ENCODE results near the gene TMEM59. TPM values are rescaled to one million over a fixed set of nuclear protein-coding genes. Genes with fewer than 3 reads are reported as not detected.
A peak's percentile ranks its signal among the peaks of the same experiment; 100 is the strongest.
"Not testable (repeated sequence)": the region's sequence is repeated elsewhere in the genome, so short reads cannot be mapped to it uniquely, and the experiment has no call there.

Gene TMEM59
- total RNA-seq, 2 experiments from 2014 or later, result 195 to 210 TPM

DNA sequence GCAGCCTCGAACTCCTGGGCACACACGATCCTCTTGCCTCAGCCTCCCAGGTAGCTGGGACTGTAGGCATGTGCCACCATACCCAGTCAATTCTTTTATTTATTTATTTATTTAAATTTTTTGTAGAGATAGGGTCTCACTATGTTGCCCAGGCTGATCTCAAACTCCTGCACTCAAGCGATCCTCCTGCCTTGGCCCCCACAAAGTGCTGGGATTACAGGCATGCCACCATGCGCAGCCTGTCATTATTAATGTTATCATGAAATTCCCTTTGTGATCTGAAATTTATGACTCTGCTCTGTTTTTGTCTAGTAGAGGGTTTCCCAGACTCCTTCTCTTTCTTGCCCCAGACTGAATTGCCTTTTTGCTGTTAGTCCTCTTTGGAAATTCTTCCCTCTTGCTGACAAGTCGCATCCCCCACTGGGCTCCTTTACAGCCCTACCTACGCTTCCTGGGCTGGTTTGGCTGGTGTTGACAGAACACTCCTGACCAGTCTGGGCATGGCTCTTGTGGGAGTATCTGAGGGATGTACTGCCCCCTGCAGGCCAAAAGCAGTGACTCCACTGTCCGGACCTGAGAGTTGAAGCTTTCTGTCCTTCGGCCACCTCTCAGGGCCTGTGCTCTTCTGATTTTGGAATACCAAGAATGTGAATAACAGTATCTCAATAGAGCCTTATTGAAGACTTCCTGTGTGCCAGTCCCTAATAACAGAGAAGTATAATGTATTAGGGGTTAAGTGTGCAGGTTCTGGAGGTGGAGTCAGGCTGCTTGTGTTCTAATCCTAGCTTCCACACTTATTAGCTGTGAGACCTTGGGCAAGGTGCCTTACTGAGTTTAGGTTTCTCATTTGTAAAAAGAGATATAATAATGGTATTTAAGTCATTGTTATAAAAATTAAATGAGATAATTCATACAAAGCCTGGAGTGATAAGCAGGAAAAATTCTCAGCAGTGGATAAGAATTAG, 28.6 kb upstream of the TMEM59 start:
- no peaks in the 10 kb centered on the region for H3K9me3 Mint-ChIP-seq
- H3K36me3 Mint-ChIP-seq (ENCODE audit: low read depth), result peaks cover 4% of the 10 kb centered on the region
- peak; percentile 64 for DNase-seq
- POLR2A ChIA-PET, result interaction anchor here (0.6 kb wide), 1 partner anchor 906 kb away, joined by 4 read pairs; no protein-coding TSS in a partner anchor
- no peak overlapping the region for H3K27ac Mint-ChIP-seq
- no peaks in the 10 kb centered on the region for H3K27me3 Mint-ChIP-seq
- no peak overlapping the region for H3K4me3 Mint-ChIP-seq
- H3K4me1 Mint-ChIP-seq, result peaks cover 7% of the 10 kb centered on the region
- CTCF ChIA-PET, result interaction anchor here (0.6 to 1.4 kb wide), 3 partner anchors 9 to 34 kb away, joined by 3 to 4 read pairs (median 3); no protein-coding TSS in a partner anchor

DNA sequence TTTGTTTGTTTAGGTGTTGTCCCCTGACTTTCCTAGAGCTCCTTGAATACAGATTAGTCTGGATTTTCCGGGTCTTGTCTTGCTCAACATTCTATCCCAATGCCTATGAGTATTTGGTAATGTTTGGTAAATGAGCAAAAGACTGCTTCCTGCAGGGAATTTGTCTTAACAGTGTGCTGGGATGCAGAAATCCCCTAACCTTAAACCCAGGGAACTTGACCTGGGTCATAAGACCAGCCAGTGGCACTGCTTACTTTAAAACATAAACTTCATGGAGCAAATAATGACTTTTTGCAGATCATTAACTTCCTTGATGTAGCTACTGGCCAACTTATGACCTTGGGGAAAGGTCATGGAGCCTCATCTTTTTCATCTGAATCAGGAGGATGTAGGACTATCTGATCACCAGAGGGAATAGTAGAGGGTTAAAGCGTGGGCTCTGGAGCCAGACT, 27.6 kb upstream of the TMEM59 start:
- no peak for DNase-seq
- no peaks in the 10 kb centered on the region for H3K9me3 Mint-ChIP-seq
- peaks cover 7% of the 10 kb centered on the region for H3K4me1 Mint-ChIP-seq
- no peaks in the 10 kb centered on the region for H3K27me3 Mint-ChIP-seq
- no peak overlapping the region for H3K4me3 Mint-ChIP-seq
- H3K36me3 Mint-ChIP-seq (ENCODE audit: low read depth), result peaks cover 4% of the 10 kb centered on the region
- POLR2A ChIA-PET, result no interaction called here
- CTCF ChIA-PET, result interaction anchor here (0.7 kb wide), 1 partner anchor 32 kb away, joined by 3 read pairs; no protein-coding TSS in a partner anchor
- no peak overlapping the region for H3K27ac Mint-ChIP-seq

DNA sequence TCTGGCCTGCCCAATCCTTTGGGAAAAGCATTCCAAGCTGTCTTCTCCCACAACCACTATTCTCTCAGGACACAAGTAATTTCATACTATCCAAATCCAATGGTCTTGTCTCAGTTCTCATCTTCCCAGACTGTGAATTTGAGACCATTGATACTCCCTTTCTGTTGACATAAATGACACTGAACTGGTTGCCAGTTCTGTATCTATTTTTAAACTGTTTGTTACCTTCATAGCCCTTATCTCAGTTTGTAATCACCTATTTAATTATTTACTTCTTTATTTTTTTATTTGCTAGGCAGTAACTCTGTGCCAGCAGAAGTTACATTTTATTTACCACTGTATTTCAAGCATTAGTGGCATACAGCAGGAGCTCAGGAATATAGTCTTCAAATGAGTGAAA, 24.4 kb upstream of the TMEM59 start:
- Mint-ChIP-seq H3K4me1 (peaks cover 7% of the 10 kb centered on the region), H3K36me3 (ENCODE audit: low read depth) (peaks cover 4% of the 10 kb centered on the region), H3K9me3 (no peaks in the 10 kb centered on the region), H3K4me3 (no peak overlapping the region), H3K27me3 (no peaks in the 10 kb centered on the region), H3K27ac (no peak overlapping the region)
- ChIA-PET POLR2A (interaction anchor here (0.6 kb wide), 1 partner anchor 493 kb away, joined by 3 read pairs; no protein-coding TSS in a partner anchor), CTCF (interaction anchor here (1.1 kb wide), 2 partner anchors 48 to 413 kb away, joined by 3 read pairs; no protein-coding TSS in a partner anchor)
- no peak for DNase-seq

DNA sequence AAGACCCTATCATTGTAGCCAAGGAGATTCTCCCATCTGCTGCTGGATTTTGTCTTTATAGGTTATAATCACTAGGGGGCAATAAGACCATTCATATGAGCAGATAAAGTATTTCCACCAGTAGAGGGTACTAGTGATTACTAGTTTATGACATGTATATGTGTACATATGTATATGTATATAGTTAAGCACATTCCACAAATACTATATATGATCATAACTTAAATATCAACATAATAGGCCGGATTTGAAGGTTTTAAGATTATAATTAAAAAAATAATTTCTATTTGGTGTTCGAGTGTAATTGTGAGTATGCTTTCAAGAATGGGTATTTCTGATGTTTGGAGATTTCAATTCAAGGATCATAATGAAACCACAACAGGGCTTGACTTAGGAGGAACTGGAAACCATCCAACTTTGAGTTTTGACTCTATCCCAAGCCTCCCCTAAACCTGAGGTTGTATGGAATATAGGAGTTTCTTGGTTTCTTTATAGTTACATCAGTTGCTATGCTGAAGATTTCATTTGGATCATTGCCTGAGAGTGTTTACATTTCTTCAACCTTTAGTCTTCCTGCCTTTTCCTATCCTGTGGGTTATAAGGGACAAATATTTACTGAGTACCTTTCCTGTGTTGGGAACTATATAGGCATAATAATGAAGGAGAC, 17.3 kb upstream of the TMEM59 start:
- Mint-ChIP-seq H3K4me1 (no peaks in the 10 kb centered on the region), H3K4me3 (no peak overlapping the region), H3K27ac (no peak overlapping the region), H3K27me3 (no peaks in the 10 kb centered on the region), H3K36me3 (ENCODE audit: low read depth) (peaks cover 14% of the 10 kb centered on the region), H3K9me3 (no peaks in the 10 kb centered on the region)
- POLR2A ChIA-PET, result no interaction called here
- CTCF ChIA-PET, result interaction anchor here (1.2 kb wide), 1 partner anchor 337 kb away, joined by 3 read pairs; no protein-coding TSS in a partner anchor
- no peak for DNase-seq

DNA sequence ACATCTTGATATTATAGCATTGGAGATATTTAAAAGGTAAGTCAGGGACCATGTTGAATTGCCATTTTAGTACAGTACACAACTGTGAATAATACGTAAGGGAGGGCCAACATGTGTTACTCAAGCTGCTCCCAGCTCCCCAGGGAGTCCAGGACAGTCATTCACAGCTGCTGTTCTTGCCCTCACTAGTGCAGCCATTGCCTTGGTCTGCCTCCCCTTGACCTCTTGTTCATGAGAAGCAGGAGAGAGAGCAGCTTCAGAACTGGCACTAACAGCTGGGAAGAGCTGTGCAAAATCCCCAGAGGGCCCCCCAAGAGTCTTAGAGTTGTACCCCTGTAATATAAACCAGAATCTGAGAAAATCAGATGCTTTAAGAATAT, 16.8 kb upstream of the TMEM59 start:
- Mint-ChIP-seq H3K4me1 (no peaks in the 10 kb centered on the region), H3K27me3 (no peaks in the 10 kb centered on the region), H3K36me3 (ENCODE audit: low read depth) (peaks cover 18% of the 10 kb centered on the region), H3K4me3 (no peak overlapping the region), H3K9me3 (no peaks in the 10 kb centered on the region), H3K27ac (no peak overlapping the region)
- CTCF ChIA-PET, result no interaction called here
- DNase-seq, result no peak
- POLR2A ChIA-PET, result no interaction called here

DNA sequence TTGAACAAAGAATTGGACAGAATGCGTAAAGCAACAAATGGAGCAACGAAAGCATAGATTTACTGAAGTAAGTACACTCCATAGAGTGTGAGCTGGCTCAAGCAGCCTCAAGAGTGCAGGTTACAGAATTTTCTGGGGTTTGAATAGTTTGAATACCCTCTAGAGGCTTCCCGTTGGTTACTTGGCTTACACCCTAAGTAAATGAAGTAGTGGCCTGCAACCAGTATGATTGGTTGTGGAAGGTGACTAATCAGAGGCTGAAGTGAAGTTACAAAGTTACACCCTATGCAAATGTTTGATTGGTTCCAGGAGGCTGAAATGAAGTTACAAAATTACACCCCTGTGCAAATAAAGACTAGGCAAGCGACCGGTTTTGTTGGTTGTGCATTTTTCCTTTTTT, 11.3 kb upstream of the TMEM59 start:
- POLR2A ChIA-PET, result no interaction called here

DNA sequence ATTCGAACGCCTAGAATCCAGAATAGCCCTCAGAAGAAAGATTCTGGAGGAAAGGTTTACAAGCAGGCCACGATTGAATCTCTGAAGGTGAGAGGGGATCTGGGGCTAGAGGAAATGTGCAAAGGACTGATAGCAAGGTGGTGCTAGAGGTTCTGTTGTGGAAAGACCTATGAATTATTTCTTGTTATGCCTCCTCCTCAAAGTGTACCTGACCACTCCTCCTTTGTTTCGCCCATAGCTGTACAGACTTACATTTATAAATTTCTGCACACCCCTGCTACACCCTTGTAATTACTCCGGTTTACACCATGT, 1.4 kb upstream of the TMEM59 start:
- ChIA-PET CTCF (no interaction called here), POLR2A (no interaction called here)
- H3K27me3 Mint-ChIP-seq, result no peaks in the 10 kb centered on the region
- peaks cover 27% of the 10 kb centered on the region for H3K36me3 Mint-ChIP-seq (ENCODE audit: low read depth)
- no peak overlapping the region for H3K4me3 Mint-ChIP-seq
- H3K9me3 Mint-ChIP-seq, result no peaks in the 10 kb centered on the region
- peaks cover 40% of the 10 kb centered on the region for H3K4me1 Mint-ChIP-seq
- no peak for DNase-seq
- H3K27ac Mint-ChIP-seq, result no peak overlapping the region

More for the DNA sequence above, 11.3 kb upstream of the TMEM59 start:
- Mint-ChIP-seq H3K9me3 (no peaks in the 10 kb centered on the region), H3K27me3 (no peaks in the 10 kb centered on the region), H3K27ac (no peak overlapping the region), H3K4me1 (no peaks in the 10 kb centered on the region), H3K36me3 (ENCODE audit: low read depth) (peaks cover 14% of the 10 kb centered on the region), H3K4me3 (no peak overlapping the region)
- DNase-seq, result no peak
- CTCF ChIA-PET, result no interaction called here

DNA sequence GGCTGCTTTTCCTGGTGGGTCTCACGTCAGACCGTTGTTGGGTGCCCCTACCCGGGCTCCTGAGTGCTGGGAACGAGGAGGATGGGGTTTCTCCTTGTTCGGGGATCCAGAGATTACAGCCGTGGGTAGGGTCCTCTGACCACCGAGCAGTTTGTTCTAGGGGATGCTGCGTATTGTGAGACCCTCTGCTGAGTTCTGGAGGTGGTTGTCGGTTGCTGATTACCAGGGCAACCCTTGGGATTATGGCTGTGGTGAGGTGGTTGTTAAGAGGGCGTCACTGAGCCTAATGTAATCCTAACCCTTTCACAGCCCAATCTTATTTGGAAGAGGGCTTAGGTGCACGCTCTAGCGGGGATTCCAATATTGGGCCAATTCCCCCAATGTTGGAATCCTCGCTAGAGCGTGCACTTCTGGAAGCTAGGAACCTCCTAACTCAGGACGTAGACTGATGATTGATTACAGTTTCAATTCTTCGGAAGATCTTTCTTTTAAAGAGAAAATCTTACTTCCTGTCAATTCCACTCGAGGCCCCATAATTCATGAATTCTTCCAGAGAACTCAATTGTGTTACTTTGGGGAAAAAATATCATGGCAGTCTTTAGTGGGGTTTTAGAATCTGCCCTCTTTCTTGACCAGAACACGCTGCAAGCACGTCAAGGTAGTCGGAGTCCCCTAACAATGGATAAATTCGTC, 887 bp upstream of the TMEM59 start:
- DNase-seq, result peak; percentile 26
- no peak overlapping the region for H3K27ac Mint-ChIP-seq
- ChIA-PET CTCF (no interaction called here), POLR2A (no interaction called here)
- H3K27me3 Mint-ChIP-seq, result no peaks in the 10 kb centered on the region
- H3K4me1 Mint-ChIP-seq, result peaks cover 41% of the 10 kb centered on the region
- no peak overlapping the region for H3K4me3 Mint-ChIP-seq
- H3K9me3 Mint-ChIP-seq, result no peaks in the 10 kb centered on the region
- peaks cover 24% of the 10 kb centered on the region for H3K36me3 Mint-ChIP-seq (ENCODE audit: low read depth)

DNA sequence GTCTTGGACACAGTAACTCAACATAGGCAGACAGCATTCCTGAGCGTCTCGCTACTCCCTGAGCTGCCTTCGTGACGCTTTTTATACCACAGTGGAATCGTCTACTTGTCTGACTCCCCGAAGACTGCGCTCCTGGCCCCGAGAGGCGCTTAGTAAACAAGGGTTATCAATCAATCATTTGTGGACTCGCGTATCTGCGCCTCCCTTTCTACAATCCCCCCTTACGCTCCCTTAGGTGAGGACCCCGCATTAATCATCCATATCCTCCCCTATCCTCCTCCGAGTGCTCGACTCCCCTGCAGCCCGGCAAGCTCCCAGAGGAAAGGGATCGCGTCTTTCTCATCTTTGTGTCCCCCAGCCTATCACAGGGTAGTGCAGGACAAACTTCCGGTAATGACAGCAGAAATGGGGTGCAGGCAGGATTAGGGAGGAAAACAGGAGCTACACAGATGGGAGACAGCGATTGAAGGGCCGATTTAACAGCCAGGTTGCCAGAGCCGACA, 522 bp downstream of the TMEM59 start:
- H3K4me3 Mint-ChIP-seq, result no peak overlapping the region
- H3K4me1 Mint-ChIP-seq, result peaks cover 41% of the 10 kb centered on the region
- CTCF ChIA-PET, result interaction anchor here (1.4 to 2.6 kb wide), 2 partner anchors 10 to 13 kb away, joined by 5 to 8 read pairs; no protein-coding TSS in a partner anchor
- POLR2A ChIA-PET, result interaction anchor here (0.6 kb wide), 1 partner anchor 82 kb away, joined by 3 read pairs; no protein-coding TSS in a partner anchor
- no peaks in the 10 kb centered on the region for H3K27me3 Mint-ChIP-seq
- peak; percentile 55 for DNase-seq
- peaks cover 14% of the 10 kb centered on the region for H3K36me3 Mint-ChIP-seq (ENCODE audit: low read depth)
- no peaks in the 10 kb centered on the region for H3K9me3 Mint-ChIP-seq
- no peak overlapping the region for H3K27ac Mint-ChIP-seq

DNA sequence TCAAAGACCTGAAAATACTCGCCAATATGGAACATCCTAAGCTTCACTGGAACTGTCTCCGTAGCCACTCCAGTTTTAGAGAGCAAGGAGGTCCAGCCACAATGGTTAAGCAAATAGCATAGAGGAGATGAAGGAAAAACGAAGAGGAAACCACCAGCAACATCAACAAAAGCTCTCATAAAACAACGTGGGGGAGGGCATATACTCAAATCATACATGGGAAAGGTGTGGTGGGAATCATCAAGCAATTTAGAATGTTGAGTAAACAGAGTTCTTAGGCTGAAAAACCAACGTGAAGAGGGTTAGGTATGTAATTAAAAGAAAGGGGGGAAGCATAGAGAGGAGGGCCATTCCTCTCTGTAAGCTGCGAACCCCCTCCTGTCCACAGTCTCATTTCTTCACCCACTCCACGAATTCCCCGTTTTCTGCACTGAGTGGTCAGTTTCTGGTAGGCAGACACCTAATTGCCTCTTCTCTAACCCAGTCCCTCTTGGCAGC, 1.0 kb downstream of the TMEM59 start:
- Mint-ChIP-seq H3K4me1 (peaks cover 44% of the 10 kb centered on the region), H3K36me3 (ENCODE audit: low read depth) (peaks cover 13% of the 10 kb centered on the region), H3K4me3 (no peak overlapping the region), H3K27ac (no peak overlapping the region), H3K27me3 (no peaks in the 10 kb centered on the region), H3K9me3 (no peaks in the 10 kb centered on the region)
- no peak for DNase-seq
- ChIA-PET CTCF (interaction anchor here (1.4 to 2.6 kb wide), 2 partner anchors 9 to 12 kb away, joined by 5 to 8 read pairs; no protein-coding TSS in a partner anchor), POLR2A (interaction anchor here (0.5 kb wide), 1 partner anchor 11 kb away, joined by 4 read pairs; no protein-coding TSS in a partner anchor)

DNA sequence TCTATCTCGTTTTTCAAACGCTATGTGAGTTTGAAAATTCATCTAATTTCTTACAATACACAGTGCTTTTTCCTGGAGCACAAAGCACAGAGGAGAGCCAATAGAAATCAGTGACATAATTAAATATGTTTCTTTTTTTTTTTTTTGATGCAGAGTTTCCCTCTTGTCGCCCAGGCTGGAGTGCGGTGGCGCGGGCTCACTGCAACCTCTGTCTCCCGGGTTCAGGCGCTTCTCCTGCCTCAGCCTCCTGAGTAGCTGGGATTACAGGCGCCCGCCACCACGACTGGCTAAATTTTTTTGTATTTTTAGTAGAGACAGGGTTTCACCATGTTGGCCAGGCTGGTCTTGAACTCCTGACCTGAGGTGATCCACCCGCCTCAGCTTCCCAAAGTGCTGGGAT, 2.6 kb downstream of the TMEM59 start:
- H3K4me3 Mint-ChIP-seq, CTCF ChIA-PET, H3K27ac Mint-ChIP-seq, DNase-seq, H3K27me3 Mint-ChIP-seq, H3K9me3 Mint-ChIP-seq: not testable (repeated sequence)
- H3K36me3 Mint-ChIP-seq (ENCODE audit: low read depth), result peaks cover 12% of the 10 kb centered on the region
- peaks cover 41% of the 10 kb centered on the region for H3K4me1 Mint-ChIP-seq
- POLR2A ChIA-PET, result interaction anchor here (0.7 kb wide), 1 partner anchor 11 kb away, joined by 5 read pairs; no protein-coding TSS in a partner anchor
